D721Med (cell line): ENCODE results near the gene MAOB.

Source experiments
- DNase-seq: peaks from one replicate; pipeline ENCODE4 v3.0.0; 2011; ENCODE audit warnings: low spot score; ENCODE audit not compliant: insufficient read length
- FAIRE-seq: peaks from 2 replicates; lab custom pipeline; 2011; peaks lifted over from hg19 to GRCh38; lab: Jason Lieb, UNC
- CTCF ChIP-seq: IDR thresholded peaks from 2 replicates; pipeline ENCODE4 v1.5.1; 2012; ENCODE audit warnings: mild to moderate bottlenecking, control low read depth; ENCODE audit not compliant: insufficient read depth; ENCODE audit errors: missing control alignments

Gene MAOB

DNA sequence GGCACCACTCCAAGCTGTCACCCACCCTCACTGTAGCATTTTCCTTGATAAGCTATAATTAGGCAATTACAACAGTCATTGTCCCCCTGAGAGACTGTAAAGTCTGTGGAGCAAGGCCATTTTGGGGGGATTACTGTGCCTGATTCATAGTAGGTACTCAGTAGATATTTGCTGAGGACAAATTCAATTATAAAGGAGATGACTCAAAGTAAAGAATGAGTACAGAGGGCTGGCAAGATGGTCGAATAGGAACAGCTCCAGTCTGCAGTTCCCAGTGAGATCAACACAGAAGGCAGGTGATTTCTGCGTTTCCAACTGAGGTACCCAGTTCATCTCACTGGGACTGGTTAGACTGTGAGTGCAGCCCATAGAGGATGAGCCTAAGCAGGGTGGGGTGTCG is 42.0 kb downstream of the MAOB start:
- DNase-seq = no peak
- FAIRE-seq = no peak
- TF ChIP-seq CTCF = no peak

DNA sequence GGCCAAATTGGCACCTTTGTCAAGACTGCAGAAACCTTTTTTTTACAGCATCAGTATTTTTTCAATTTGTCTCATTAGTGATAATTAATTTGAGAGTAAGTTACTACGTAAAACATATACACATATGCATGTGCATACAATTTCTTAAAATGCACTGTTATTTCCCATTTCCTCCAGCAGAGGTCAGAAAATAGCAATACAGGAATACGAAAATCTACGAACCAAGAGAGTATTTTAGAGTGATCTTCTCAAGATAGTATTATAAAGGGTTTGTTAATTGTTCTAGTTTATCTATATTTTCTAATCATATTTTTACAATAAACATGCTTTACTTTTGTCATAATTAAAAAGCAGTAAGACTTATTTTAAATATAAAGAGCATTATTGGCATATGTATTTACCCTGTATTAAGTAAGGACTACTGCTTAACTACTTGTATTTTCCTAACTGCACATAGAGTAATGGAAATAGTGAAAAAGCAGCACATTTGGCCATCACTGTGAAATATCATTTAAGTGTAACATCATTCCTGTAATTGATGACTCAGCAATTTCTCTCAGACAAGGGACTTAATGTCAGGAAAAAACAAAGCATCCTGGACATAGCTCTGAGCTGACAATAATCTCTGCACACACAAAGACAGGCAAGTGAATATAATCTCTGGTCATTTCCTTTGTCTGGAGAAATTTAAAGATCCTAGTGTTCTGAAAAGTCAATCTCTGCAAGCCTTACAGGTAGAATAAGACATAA is 45.6 kb downstream of the MAOB start:
- peak; percentile 48 for TF ChIP-seq CTCF
- FAIRE-seq = peak; percentile 44
- DNase-seq = no peak

- no peak for DNase-seq
- no peak for FAIRE-seq
- TF ChIP-seq CTCF = no peak
Observed at GRCh38 chrX:43835559-43835958, 46.7 kb downstream of the MAOB start.

DNA sequence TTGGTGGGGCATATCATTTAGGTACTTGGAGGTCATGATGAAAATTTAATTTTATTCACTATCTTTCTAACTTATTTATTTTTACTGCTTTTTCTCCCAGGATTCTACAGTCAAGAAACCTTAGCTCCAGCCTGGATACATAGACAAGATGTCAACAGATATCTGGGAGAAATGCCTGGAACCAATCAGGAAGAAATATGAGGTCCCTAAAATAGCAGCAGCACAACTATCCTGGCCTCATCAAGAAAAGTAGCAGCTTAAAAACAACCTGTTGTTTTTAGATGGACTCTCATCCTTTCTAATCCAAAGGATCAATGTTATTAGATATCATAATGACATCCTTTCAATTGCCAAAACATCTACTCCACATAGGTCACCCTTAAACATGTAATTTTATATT is 54.5 kb downstream of the MAOB start:
- FAIRE-seq (no peak), DNase-seq (no peak)
- no peak for TF ChIP-seq CTCF

- DNase-seq (no peak), FAIRE-seq (no peak)
- TF ChIP-seq CTCF = no peak
Observed at GRCh38 chrX:43822014-43822413, 60.2 kb downstream of the MAOB start.

DNA sequence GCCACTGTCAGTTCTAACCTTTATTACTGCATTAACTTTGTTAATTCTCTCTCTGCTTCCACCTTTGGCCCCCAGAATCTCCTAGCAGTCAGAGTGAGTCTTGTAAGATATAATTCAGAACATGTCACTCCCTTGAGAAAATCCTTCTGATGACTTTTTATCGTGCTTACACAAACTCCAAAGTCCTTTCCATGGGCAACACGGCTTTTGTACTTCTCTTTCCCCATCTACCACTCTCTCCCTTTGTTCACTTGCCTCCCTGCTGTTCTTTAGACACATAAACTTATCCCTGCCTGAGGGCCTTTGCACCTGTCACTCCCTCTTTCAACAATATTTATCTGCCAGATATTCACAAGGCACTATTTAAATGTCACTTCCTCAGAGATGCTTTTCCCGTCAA is 64.8 kb downstream of the MAOB start:
- FAIRE-seq = no peak
- DNase-seq = no peak
- TF ChIP-seq CTCF = no peak

DNA sequence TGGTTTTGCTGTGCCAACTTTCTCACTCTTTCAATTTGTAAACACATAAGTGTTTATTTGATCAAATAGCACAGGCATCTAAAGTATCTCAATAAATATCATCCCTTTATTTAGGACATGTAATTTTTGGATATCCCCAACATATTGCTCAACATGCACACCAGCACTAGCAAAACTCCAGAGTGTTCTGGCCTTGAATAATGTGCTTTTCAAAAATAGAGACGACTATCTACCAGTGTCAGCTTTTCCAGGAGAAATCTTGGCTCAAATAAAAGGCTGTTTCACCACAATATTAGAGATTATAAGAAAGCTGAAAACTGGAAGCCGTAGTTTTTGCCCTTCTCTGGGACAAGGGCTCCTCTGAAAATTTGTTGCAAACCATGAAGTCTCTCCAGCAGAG is 67.0 kb downstream of the MAOB start:
- no peak for FAIRE-seq
- no peak for TF ChIP-seq CTCF
- DNase-seq = no peak
